SKM-1 treated with dmso at 0.1 percent for 144 hours (cell line): ENCODE results near the gene GTF2F2.

Experiments used
- DNase-seq: peaks from one replicate; lab custom pipeline; 2025; ENCODE audit not compliant: unreplicated experiment; lab: John Stamatoyannopoulos, UW

The GTF2F2 gene

GRCh38 chr13:45332036-45332830 is 211.9 kb downstream of the GTF2F2 start:
- no peak for DNase-seq

GRCh38 chr13:45332831-45333219 is 212.5 kb downstream of the GTF2F2 start:
- no peak for DNase-seq

- DNase-seq = peak; percentile 58
Measured at GRCh38 chr13:45333251-45333976, 213.1 kb downstream of the GTF2F2 start.
